Measurements from ENCODE around the gene PRR5L. TPM values are rescaled to one million over a fixed set of nuclear protein-coding genes. Genes with fewer than 3 reads are reported as not detected.

Gene PRR5L
- total and polyA plus RNA-seq, 12 donors = 1.7 to 10.2 (median 7.3) TPM

GRCh38 chr11:36258730-36259360 is 37.2 kb upstream of the PRR5L start:
- WGBS, 4 donors = 51 to 56% (median 54%) methylated on average over 11 to 12 of the region's 12 CpGs
- H3K27ac ChIP-seq = no peak overlapping the region

DNA sequence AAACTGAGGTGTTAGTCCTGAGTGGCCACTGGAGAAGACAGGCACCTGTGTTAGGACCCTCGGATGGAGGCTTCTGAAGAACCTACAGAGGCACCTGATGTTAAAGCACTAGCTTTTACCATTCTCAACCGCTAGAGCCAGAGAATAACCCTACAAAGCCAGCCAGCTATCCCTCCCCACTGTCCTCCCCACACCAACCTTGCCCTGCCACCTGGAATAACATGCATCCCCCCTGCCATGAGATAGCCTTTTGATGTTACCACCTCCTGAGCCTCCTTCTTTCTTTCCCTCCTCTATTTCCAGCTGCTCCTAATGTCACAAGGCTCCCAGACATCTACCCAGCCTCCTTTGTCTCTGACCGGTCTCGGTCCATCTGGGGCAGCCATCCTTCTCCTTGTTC is 35.0 kb upstream of the PRR5L start:
- 84 to 94% (median 89%) methylated on average over 4 of the region's 4 CpGs for WGBS, 4 donors
- peaks cover 0 to 5% of the 10 kb centered on the region in 2 donors for H3K4me1 ChIP-seq (replicated peaks in 1 of 2)
- TF ChIP-seq CTCF (IDR thresholded peaks at IDR 0.05) = no peak
- no peak for TF ChIP-seq POLR2A (IDR thresholded peaks at IDR 0.05)
- no peak for DNase-seq
- H3K27me3 ChIP-seq = no peaks in the 10 kb centered on the region
- no peaks in the 10 kb centered on the region for H3K9me3 ChIP-seq (replicated peaks in 1 of 3)
- intact Hi-C loops (cut with DNase I) = loop anchor here (5.0 to 10.0 kb wide), 5 partner anchors 104 to 776 kb away; partner anchors contain the start of gene FJX1 (in 1 of the 2)
- no peak overlapping the region for H3K4me3 ChIP-seq
- no peaks in the 10 kb centered on the region for H3K36me3 ChIP-seq (replicated peaks in 1 of 2)
- no peak overlapping the region for H3K27ac ChIP-seq

More at GRCh38 chr11:36258730-36259360, 37.2 kb upstream of the PRR5L start:
- DNase-seq = peak; percentile 47 to 80 (median 70)
- intact Hi-C loops (cut with DNase I) = no loop called here
- peaks cover 0 to 5% of the 10 kb centered on the region in 2 donors for H3K4me1 ChIP-seq (replicated peaks in 1 of 2)
- H3K4me3 ChIP-seq = no peak overlapping the region
- no peaks in the 10 kb centered on the region for H3K27me3 ChIP-seq
- no peak for TF ChIP-seq POLR2A (IDR thresholded peaks at IDR 0.05)
- TF ChIP-seq CTCF (IDR thresholded peaks at IDR 0.05) = peak; percentile 42 to 68 (median 58)
- H3K9me3 ChIP-seq (replicated peaks in 1 of 3) = no peaks in the 10 kb centered on the region
- H3K36me3 ChIP-seq (replicated peaks in 1 of 2) = no peaks in the 10 kb centered on the region

DNA sequence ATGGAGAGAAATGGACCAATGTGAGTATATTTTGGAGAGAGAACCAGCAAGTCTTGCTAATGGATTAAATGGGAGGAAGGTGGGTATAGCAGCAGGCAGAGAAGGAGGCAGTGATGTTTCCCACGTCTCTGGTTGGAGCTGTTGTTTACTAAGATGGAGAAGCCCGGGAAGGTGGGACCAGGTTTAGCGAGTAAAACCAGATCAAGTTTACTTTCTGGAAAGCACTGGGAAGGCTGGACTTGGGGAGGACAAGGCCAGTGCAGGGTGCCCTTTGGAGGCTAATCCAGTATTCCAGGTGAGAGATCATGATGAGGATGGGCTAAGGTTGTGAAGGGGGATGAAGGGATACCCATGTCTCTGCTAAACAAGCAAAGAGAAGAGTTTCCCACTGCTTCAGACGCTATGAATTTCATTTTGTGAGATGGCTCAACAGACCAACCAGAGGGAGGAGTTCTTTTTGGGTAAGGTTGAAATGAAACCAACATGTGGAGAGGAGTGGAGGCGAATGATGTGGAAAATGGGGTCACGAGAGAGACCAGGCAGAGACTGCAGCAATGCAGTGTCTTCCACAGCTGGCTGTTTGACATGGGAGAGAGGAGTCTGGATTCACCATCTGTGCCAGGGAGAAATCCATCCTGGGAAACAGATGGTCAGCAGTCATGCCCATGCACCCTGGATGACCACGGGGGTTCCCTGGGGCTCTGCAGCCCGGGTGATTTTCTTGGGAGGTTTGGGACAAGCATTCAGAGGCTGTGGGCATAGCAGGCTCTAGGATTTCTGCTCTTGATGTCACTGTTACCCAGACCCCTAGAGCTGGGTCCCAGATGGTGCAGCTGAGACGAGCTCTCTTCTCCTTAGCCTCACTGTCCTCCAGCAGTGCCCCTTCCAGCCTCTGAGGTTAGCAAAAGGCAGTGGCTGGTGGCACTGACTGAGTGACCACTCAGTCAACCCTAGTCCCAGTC is 31.8 kb upstream of the PRR5L start:
- WGBS, 4 donors = 73 to 89% (median 80%) methylated on average over 9 of the region's 9 CpGs
- intact Hi-C loops (cut with DNase I) = loop anchor here (5.0 to 10.0 kb wide), 5 partner anchors 107 to 779 kb away; partner anchors contain the start of gene FJX1 (in 1 of the 2)
- TF ChIP-seq POLR2A (IDR thresholded peaks at IDR 0.05) (no peak), CTCF (IDR thresholded peaks at IDR 0.05) (no peak)
- no peaks in the 10 kb centered on the region for H3K36me3 ChIP-seq (replicated peaks in 1 of 2)
- DNase-seq = peak in 2 of 7 donors; percentile 3 to 9
- no peaks in the 10 kb centered on the region for H3K27me3 ChIP-seq
- H3K9me3 ChIP-seq (replicated peaks in 1 of 3) = no peaks in the 10 kb centered on the region
- no peak overlapping the region for H3K27ac ChIP-seq
- no peaks in the 10 kb centered on the region for H3K4me1 ChIP-seq (replicated peaks in 1 of 2)
- no peak overlapping the region for H3K4me3 ChIP-seq

DNA sequence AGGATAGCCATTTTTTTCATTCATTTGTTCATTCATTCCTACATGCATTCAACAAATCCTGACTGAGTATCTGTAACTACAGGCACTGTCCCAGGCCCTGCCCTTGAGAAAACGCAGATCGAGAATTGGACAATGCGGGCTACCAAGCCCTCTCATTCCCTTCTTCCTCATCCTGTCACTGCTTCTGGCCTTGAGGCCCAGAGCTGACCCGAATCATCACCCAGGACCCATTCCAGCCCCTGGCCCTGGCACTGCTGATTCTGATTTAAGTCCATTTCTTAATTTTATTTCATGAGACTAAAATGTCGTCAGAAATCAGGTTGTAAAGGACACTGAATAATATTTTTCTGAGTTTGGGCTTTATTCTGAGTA is 31.1 kb upstream of the PRR5L start:
- TF ChIP-seq POLR2A (IDR thresholded peaks at IDR 0.05) (no peak), CTCF (IDR thresholded peaks at IDR 0.05) (no peak)
- H3K36me3 ChIP-seq (replicated peaks in 1 of 2) = no peaks in the 10 kb centered on the region
- H3K9me3 ChIP-seq (replicated peaks in 1 of 3) = no peaks in the 10 kb centered on the region
- no peaks in the 10 kb centered on the region for H3K4me1 ChIP-seq (replicated peaks in 1 of 2)
- H3K27ac ChIP-seq = no peak overlapping the region
- WGBS, 4 donors = 55 to 84% (median 70%) methylated on average over 5 of the region's 5 CpGs
- no peak overlapping the region for H3K4me3 ChIP-seq
- no peak for DNase-seq
- H3K27me3 ChIP-seq = no peaks in the 10 kb centered on the region
- intact Hi-C loops (cut with DNase I) = loop anchor here (5.0 to 10.0 kb wide), 6 partner anchors 108 to 780 kb away; partner anchors contain the start of gene FJX1 (in 1 of the 2)
